HL-60 (cell line): ENCODE data around the gene DOCK1.

Experiments used
- CTCF ChIP-seq: IDR thresholded peaks from one replicate; pipeline ENCODE4 v1.5.1; 2011; ENCODE audit warnings: low read length, control low read depth, inconsistent platforms; ENCODE audit not compliant: insufficient read depth
- POLR2AphosphoS5 ChIP-seq: IDR thresholded peaks from 2 replicates; pipeline ENCODE4 v1.6.1; 2012; ENCODE audit warnings: low read depth
- REST ChIP-seq: IDR thresholded peaks from 2 replicates; pipeline ENCODE4 v1.6.1; 2012; ENCODE audit warnings: low read depth; ENCODE audit not compliant: insufficient replicate concordance

- TF ChIP-seq CTCF (no peak), POLR2AphosphoS5 (no peak), REST (no peak)
These were observed 108.0 kb downstream of the DOCK1 start for GRCh38 chr10:127013211-127013656.
